Effector memory CD4-positive, alpha-beta T cell (primary cell): Measurements from ENCODE around the gene PDE1A.

Source experiments
- DNase-seq, 3 donors: peaks; one replicate each; pipeline ENCODE4 v3.0.0-alpha.2; 2020
- H3K27ac ChIP-seq: 2 replicates; pipeline ENCODE4 v1.7.0; 2013; ENCODE audit warnings: mild to moderate bottlenecking, low read length, moderate library complexity; ENCODE audit not compliant: insufficient read depth, poor library complexity, severe bottlenecking
- H3K27me3 ChIP-seq: replicated peaks from 2 replicates; pipeline ENCODE4 v1.7.0; 2013; ENCODE audit warnings: mild to moderate bottlenecking, low read length; ENCODE audit not compliant: insufficient read depth, control insufficient read depth, poor library complexity, severe bottlenecking
- H3K36me3 ChIP-seq: 2 replicates; pipeline ENCODE4 v1.7.0; 2013; ENCODE audit warnings: mild to moderate bottlenecking, low read length, moderate library complexity; ENCODE audit not compliant: control insufficient read depth, insufficient read depth
- H3K4me1 ChIP-seq: 2 replicates; pipeline ENCODE4 v1.7.0; 2013; ENCODE audit warnings: low read length, mild to moderate bottlenecking; ENCODE audit not compliant: control insufficient read depth, insufficient read depth, poor library complexity, severe bottlenecking
- H3K4me3 ChIP-seq: 2 replicates; pipeline ENCODE4 v1.7.0; 2013; ENCODE audit warnings: low read length, low read depth, mild to moderate bottlenecking; ENCODE audit not compliant: insufficient read depth, poor library complexity, severe bottlenecking
- H3K9me3 ChIP-seq: 2 replicates; pipeline ENCODE4 v1.7.0; 2013; ENCODE audit warnings: mild to moderate bottlenecking, low read length, moderate library complexity; ENCODE audit not compliant: control insufficient read depth

PDE1A gene

GRCh38 chr2:182444806-182445205 lies 18.0 kb upstream of the PDE1A start:
- no peaks in the 10 kb centered on the region for H3K36me3 ChIP-seq
- no peaks in the 10 kb centered on the region for H3K4me1 ChIP-seq
- no peaks in the 10 kb centered on the region for H3K9me3 ChIP-seq
- no peak overlapping the region for H3K27ac ChIP-seq
- DNase-seq: no peak
- H3K27me3 ChIP-seq: no peaks in the 10 kb centered on the region
- H3K4me3 ChIP-seq: no peak overlapping the region

DNA sequence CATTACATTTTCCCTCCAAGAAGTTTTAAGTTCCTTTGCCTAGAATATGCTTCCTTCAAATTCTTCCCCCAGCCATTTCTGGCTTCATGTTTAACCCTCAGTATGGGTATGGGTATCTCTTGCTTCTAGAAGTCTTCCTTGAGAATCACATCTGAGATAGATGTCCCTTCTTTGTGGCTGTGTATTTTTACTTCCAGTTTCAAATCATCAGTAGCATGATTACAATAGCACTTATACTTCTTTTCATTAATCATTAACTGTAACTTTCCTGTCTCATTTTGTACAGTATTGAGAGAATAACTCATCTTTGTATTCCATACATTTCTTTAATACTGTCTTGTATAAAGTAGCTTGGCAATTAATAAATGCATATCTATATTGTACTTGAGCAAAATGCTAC lies 17.3 kb upstream of the PDE1A start:
- Histone ChIP-seq H3K27ac (no peak overlapping the region), H3K36me3 (no peaks in the 10 kb centered on the region), H3K9me3 (no peaks in the 10 kb centered on the region), H3K27me3 (no peaks in the 10 kb centered on the region), H3K4me1 (no peaks in the 10 kb centered on the region), H3K4me3 (no peak overlapping the region)
- no peak for DNase-seq

- H3K9me3 ChIP-seq: no peaks in the 10 kb centered on the region
- no peaks in the 10 kb centered on the region for H3K36me3 ChIP-seq
- DNase-seq: no peak
- no peak overlapping the region for H3K4me3 ChIP-seq
- H3K4me1 ChIP-seq: no peaks in the 10 kb centered on the region
- H3K27ac ChIP-seq: no peak overlapping the region
- no peaks in the 10 kb centered on the region for H3K27me3 ChIP-seq
Measured at GRCh38 chr2:182436252-182436651, 9.4 kb upstream of the PDE1A start.

DNA sequence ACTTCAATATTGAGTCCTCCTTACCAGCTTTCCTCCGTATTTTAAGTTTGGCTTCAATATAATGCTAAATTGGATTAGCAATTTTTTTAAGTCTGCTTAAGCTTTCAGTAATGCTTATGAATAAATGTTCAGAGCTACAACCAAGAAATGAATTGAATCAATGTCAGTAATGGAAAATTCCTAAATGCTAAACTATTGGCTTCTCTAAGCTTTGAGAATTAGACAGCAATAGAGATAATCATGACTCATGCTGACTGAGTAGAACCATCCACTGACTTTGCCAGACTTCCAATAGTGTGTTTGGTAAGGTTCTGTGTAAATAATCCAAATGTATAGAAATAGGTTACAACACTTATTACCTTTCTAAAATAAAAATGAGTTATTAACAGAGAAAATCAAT lies 8.9 kb upstream of the PDE1A start:
- no peak overlapping the region for H3K4me3 ChIP-seq
- H3K27me3 ChIP-seq: no peaks in the 10 kb centered on the region
- DNase-seq: no peak
- no peak overlapping the region for H3K27ac ChIP-seq
- H3K4me1 ChIP-seq: no peaks in the 10 kb centered on the region
- no peaks in the 10 kb centered on the region for H3K9me3 ChIP-seq
- no peaks in the 10 kb centered on the region for H3K36me3 ChIP-seq

DNA sequence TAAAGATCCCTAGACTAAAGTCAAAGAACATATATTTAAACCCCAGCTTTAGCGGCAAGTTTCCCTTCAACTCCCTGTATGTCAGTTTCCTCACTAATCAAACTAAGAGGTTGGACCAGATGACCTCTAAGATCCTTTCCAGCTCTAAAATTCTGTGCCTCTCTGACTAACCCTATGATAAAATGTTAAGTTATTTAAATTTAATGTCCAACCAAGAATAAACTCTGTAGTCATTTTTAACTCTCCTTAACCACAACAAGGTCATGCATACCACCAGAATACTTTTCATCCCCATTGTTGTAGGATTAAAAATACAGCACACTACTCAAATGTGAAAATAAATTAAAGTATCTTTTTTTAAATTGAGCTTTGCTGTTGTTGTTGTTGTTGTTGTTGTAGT lies 5.2 kb upstream of the PDE1A start:
- H3K27ac ChIP-seq: no peak overlapping the region
- no peaks in the 10 kb centered on the region for H3K4me1 ChIP-seq
- H3K27me3 ChIP-seq: no peaks in the 10 kb centered on the region
- no peak for DNase-seq
- H3K4me3 ChIP-seq: no peak overlapping the region
- H3K36me3 ChIP-seq: no peaks in the 10 kb centered on the region
- H3K9me3 ChIP-seq: no peaks in the 10 kb centered on the region

- no peak overlapping the region for H3K4me3 ChIP-seq
- H3K9me3 ChIP-seq: no peaks in the 10 kb centered on the region
- H3K36me3 ChIP-seq: no peaks in the 10 kb centered on the region
- no peaks in the 10 kb centered on the region for H3K4me1 ChIP-seq
- no peaks in the 10 kb centered on the region for H3K27me3 ChIP-seq
- DNase-seq: no peak
- no peak overlapping the region for H3K27ac ChIP-seq
Measured at GRCh38 chr2:182428476-182428875, 1.6 kb upstream of the PDE1A start.

GRCh38 chr2:182426082-182426917 lies 536 bp downstream of the PDE1A start:
- H3K27me3 ChIP-seq: no peaks in the 10 kb centered on the region
- H3K27ac ChIP-seq: no peak overlapping the region
- no peak for DNase-seq
- no peaks in the 10 kb centered on the region for H3K4me1 ChIP-seq
- no peak overlapping the region for H3K4me3 ChIP-seq
- no peaks in the 10 kb centered on the region for H3K9me3 ChIP-seq
- H3K36me3 ChIP-seq: no peaks in the 10 kb centered on the region

DNA sequence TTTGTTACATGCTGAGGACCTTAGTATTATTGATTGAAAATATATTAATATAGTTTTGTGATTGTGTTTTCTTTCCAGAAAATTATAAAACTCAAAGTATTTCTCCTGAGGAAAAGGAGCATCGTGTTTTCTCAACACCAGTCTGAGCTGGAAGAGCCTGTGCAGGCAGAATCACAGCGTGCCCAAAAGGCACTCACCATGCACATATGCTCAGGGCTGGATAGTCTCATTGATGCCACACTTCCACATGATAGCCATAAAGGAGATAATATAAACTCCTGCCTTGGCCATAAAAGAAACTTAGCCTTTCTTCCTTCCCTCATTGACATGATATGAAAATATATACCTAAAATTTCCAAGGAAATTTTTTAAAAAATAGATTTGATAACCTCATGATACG lies 4.0 kb downstream of the PDE1A start:
- Histone ChIP-seq H3K4me3 (no peak overlapping the region), H3K9me3 (no peaks in the 10 kb centered on the region), H3K27me3 (no peaks in the 10 kb centered on the region), H3K36me3 (no peaks in the 10 kb centered on the region), H3K4me1 (no peaks in the 10 kb centered on the region), H3K27ac (no peak overlapping the region)
- no peak for DNase-seq

DNA sequence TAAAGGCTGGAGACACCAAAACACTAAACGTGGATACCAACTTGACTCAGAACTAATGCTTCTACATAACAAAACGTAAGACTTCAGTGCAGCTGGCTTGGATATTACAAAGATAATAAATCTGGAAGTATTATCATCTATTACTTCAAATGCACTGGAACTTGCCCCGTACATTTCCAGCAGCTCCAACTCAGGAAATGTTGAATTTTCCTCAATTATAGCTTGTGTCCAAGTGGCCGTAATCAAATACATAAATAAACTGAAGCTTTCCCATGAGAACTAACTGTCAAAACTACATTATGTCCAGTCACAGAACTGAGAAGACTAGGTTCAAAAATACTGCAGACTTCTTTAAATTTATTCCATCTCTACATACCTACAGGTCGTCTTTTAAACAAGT lies 6.2 kb downstream of the PDE1A start:
- no peaks in the 10 kb centered on the region for H3K9me3 ChIP-seq
- DNase-seq: no peak
- H3K4me3 ChIP-seq: no peak overlapping the region
- H3K27me3 ChIP-seq: no peaks in the 10 kb centered on the region
- no peak overlapping the region for H3K27ac ChIP-seq
- H3K36me3 ChIP-seq: no peaks in the 10 kb centered on the region
- H3K4me1 ChIP-seq: no peaks in the 10 kb centered on the region

- H3K36me3 ChIP-seq: no peaks in the 10 kb centered on the region
- H3K27me3 ChIP-seq: no peaks in the 10 kb centered on the region
- no peak overlapping the region for H3K4me3 ChIP-seq
- DNase-seq: no peak
- no peak overlapping the region for H3K27ac ChIP-seq
- H3K9me3 ChIP-seq: no peaks in the 10 kb centered on the region
- no peaks in the 10 kb centered on the region for H3K4me1 ChIP-seq
Measured at GRCh38 chr2:182416861-182417260, 10.0 kb downstream of the PDE1A start.
